HG03066 (cell line): ENCODE measurements around the gene IQCC.

Source experiments
- ATAC-seq: cut with Tn5 transposase; IDR thresholded peaks from one replicate; pipeline ENCODE4 v1.9.1; 2021; ENCODE audit warnings: low read depth; ENCODE audit not compliant: unreplicated experiment

IQCC gene

DNA sequence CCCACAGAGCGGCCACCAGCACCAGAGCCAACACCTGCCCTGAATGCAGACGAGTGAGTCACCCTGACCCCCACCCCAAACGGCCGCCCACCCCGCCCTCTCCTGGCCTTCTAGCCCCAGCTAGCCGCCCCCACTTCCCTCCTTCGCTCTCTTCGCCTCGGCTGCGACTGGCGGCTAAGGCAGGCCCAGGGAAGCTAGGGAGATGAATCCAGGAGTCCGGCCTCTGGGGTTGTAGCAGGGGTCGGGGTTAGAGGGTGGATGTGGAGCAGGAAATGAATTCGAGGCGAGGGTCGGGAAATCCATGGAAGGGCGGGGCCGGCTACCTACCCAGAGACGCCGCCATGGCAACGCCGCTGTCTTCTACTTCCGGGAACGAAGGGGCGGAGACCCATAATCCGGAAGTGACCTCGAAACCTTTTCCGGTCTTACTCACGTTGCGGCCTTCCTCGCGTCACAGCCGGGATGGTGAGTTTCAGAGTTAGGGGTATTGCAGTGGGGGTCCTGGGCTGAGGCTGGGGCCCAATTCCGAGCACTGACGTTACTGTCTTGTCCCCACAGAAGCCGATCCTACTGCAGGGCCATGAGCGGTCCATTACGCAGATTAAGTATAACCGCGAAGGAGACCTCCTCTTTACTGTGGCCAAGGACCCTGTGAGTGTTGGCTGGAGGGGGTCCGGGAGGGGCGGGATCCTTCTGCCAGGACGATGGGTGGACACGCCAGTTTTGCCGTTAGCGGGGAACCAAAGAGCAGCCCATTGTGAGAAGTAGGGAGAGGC lies 16.7 kb downstream of the IQCC start, which contains the start of the genes EIF3I and TMEM234:
TSS of gene EIF3I (plus strand) at position 428 of the 776 bp plus-strand sequence. CDS start at position 463, 35 bp downstream.
TSS of gene TMEM234 (minus strand) at position 374 of the 776 bp plus-strand sequence. CDS start at position 343, 31 bp downstream.
- ATAC-seq = peak; percentile 97

DNA sequence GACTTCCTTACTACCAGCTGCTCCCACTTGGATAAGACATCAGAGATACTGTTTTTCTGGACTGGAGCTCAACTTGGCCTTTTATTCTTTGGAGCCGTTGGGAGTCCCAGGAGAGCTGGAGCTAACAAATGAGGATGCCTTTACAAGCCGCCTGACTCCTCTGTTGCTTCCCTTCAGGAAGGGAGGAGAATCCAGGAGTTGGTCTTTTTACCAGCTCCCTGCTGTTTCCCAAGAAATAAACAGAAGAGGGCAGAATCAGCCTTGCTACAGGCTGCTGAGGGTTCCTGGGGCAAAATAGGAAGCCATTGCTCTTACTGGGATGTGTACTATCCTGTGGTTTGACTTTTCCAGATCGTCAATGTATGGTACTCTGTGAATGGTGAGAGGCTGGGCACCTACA lies 18.2 kb downstream of the IQCC start:
- no peak for ATAC-seq

DNA sequence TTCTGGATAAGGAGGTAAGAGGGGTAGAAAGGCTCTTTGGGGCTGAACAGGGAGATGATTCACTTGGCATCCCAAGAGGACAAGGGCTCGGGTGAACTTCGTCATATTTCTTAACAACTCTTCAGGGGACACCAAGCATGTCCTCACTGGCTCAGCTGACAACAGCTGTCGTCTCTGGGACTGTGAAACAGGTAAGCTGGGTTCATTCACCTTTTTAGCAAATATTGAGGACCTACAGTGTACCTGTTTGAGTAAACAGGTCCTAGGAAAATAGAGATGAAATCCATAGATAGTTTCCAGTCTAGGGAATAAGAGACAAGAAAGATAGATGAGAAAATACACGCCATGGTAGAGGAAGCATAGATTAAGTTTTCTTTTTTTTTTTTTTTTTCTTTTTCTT lies 18.8 kb downstream of the IQCC start:
- no peak for ATAC-seq

DNA sequence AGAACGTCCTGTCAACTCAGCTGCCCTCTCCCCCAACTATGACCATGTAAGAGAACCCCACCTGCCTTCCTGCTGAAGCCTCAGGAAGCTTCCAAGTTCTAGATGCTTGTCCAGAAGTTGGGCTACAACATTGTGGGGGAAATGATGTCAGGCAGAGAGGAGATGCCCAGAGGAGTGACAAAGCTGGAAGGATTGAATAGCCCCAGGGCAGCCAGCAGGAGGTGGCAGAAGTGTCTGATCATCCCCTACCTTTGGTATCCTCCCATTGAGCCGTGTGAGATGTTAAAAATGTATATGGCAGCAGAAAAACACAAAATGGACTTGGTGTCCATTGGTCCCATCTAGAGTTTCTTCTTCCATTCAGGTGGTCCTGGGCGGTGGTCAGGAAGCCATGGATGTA lies 23.3 kb downstream of the IQCC start:
- ATAC-seq = no peak

DNA sequence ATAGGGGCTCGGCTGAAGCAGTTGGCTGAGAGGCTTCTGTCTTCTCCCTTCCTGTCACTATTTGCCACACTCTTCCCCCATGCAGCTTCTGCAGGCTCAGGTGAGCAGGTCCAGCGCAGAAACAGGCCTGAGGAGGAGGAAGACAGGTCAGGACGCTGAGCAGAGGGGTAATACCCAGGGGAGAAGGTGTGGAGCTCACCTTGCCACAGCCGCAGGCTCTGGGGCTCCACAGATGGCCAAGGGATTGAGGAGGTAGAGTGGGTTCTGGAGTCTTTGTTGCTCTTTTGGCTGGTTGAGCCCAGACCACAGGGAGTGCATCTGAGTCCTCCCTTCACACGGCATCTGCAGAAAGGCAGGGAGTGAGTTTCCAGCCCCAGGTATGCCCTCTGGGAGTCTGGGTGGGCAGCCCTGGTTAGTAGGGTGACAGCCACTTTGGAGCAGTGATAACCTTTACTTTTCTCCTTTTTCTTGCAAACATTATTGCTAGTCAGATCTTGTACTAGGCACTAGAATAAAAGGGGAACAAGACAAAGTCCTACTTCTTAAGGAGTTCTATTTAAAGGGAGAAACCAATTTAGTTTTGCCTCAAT lies 26.5 kb downstream of the IQCC start:
- no peak for ATAC-seq

DNA sequence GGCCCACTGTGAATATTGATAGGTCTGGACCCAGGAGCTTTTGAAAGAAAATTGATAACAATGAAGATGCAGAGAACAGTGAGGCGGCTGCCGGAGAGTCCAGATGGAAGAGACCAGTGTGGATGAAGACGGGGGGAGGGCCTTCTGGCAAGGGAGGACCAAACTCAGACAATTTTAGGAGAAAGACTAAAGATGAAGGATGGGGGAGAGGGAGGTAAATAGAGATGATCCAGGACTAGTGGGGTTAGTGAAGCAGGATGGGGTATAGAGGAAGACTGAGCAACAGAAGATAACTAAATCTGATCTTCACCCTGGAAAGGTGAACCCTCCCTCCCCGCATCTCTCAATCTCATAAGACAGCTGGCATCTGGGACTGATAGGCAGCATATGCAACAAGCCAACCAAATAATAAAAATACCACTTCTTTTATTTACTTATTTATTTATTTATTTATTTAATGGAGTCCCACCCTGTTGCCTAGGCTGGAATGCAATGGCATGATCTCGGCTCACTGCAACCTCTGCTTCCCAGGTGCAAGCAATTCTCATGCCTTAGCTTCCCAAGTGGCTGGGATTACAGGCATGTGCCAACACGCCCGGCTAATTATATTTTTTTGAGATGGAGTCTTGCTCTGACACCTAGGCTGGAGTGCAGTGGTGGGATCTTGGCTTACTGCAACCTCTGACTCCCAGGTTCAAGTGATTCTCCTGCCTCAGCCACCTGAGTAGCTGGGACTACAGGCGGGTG lies 27.3 kb downstream of the IQCC start:
- no peak for ATAC-seq

DNA sequence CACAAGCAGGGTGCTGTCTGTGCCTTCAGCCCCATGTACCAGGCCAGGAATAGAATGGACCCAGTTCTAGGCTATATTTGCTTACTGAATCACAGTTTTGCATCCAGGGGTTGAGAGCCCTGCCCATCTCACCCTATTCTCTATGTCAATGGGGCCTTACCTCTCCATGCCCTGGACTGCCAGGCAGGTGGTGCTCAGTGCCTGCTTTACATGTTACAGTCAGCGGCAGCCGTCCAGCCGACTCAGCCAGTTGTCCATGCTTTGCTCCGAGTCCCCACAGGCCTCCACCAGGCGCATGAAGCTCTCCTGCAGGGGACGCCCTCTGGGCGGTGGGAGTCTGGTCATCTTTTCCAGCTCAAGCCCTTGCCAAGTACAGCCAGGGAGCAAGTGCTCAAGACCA lies 29.3 kb downstream of the IQCC start:
- ATAC-seq = no peak

DNA sequence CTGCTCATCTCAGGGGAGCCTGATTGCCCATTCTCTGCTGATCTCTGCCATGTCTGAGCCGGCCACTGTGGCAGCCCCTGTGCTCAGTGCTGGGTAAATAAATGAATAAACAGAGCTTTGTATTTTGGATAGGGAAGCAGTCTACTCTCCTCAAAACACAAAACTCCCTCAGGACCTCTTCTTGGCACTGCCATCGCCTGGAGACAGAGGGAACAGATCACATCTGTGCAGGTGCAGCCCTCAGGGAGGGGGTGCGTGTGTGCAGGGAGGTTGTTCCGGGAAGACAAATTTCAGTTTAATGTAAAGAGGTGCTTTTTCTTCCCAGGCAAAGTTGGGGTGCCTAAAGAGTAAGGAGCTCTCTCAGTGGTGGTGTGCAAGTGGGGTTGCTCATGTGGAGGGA lies 33.9 kb downstream of the IQCC start:
- no peak for ATAC-seq

DNA sequence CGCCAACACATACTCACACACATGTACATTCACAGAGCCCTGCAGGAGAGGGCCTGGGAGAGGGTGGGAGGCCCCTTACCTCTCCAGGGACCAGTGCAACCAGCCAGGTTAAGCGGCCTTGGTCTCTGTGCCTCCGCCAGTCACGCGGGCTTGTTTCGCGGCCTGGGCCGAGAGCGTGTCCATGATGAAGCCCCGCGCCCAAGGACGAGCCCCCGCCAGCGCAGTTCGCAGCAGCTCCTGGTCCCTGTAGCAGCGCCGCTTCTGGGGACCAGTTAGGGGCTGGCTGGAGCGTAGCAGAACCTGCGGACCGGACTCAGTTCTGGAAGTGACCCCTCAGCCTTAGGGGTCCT lies 34.3 kb downstream of the IQCC start:
- ATAC-seq = no peak

DNA sequence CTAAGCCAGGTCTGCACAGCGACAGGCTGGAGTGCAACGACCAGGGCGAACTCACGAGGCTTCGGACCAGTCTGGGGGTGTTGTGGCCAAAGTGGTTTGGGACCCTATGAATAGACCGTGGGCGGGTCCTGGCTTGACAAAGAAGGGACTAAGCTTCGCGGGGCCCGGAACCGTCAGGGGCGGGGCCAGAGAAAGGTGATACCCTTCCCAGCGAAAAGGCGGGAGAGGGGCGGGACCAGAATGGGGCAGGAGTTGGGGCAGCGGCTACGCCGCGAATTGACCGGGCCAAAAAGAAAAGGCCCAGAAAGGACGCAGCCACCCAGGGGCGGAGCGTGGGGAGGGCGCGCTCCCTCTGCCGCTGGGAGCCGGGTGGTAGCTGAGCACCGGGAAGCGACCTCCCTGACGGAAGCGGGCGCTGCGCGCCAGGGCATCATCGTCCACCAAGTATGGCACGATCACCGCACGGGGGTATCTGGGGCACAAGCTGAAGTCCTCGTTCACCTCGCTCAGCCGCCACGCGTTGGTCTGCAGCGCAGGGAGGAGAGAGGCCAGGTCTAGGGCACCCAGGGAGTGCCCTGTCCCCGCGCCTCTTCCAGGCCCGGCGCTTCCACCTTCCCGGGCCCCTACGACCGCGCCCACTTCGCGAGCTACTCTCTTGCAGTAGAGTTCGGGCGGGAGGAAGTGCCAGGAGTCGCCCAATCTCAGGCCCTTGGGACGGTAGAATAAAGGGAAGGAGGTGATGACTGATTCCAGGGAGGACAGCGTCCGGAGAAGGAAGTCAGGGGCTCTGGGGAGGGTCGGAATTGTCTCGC lies 34.9 kb downstream of the IQCC start:
- ATAC-seq = no peak

DNA sequence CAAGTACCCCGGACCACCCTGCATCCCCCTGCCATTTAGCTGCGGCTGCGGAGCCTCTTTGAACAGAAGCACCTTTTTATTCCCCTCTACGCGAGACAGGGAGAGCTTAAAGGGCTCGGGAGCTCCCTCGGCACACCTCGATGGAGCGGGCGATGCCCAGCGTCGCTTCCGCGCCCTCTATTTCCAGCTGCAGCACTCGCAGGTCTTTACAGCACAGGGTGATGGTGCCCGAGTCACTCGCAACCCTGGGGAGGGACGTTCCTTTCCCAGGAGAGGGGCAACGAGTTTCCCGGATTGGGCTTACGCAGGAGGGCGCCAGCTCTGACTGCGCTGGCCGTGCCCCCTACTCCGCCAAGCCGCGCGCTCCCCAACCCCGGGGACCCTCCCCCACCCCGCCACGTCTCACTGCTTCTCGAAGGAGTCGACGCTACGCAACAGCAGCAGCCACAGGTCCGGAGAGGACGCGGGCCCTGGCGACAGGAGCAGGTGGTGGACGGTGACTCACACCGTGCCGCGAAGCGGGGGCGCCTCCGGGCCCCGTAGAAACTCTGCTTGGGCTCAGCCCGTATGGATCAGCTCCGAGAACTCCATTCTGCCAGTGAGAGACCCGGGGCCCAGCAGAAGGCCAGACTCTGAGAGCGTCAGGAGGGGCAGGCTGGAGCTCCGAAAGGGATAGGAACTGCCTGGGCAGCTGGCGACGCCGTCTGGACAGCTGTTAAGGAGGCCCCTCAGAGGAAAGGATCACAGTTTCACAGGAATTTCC lies 35.7 kb downstream of the IQCC start:
- no peak for ATAC-seq

DNA sequence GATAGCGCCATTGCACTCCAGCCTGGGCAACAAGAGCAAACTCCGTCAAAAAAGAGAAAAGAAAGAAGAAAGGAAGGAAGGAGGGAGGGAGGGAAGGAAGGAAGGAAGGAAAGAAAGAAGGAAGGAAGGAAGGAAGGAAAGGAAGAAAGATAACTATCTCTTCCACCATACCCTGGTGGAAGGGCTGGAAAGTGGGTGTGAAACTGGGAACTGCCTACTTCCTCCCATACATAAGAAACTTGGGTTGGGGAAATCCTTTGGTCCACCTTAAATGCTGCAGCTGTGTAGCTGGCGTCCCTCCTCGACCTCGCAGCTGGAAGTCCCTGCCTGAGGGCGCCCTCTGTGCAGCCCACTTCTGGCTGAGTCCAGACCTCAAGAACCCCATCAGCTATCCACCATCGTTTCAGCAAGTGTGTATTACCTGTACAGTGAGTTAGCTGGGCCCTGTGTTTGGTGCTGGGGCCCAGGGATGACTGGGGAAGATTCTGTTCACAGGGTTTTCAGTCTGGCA lies 36.9 kb downstream of the IQCC start:
- no peak for ATAC-seq

DNA sequence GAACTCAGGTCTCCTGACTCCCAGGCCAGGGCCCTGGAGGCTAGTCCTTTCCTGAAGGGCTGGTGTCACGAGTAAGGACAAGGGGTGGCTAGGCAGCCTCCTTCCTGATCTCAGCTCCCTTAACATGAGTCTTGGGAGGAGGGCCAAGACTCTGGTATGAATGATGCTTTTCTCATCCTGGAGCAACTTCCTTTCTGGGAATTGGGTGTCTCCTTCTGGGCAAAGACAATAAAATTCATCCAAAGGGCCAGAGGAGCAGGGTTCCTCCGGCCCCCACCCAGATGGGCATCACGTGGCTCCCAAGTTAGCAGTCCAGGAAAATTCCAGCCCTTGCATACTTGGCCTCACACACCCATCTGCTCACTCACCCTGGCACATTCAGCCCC lies 41.4 kb downstream of the IQCC start, which contains the start of gene FAM167B:
TSS of gene FAM167B (plus strand) at position 335 of the 386 bp plus-strand sequence. CDS start 200 bp downstream, outside the sequence.
- ATAC-seq = no peak

DNA sequence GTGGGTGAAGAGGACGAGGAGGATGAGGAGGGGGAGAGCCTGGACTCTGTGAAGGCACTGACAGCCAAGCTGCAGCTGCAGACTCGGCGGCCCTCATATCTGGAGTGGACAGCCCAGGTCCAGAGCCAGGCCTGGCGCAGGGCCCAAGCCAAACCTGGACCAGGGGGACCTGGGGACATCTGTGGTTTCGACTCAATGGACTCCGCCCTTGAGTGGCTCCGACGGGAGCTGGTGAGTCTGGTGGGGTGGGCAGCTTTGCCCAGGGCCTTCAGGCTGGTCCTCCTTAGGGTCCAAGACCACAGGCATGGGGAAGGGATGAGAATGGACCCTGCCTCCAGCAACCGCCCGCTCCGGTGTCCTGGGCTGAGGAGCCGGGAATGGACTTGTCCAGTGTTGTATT lies 42.0 kb downstream of the IQCC start:
- no peak for ATAC-seq

DNA sequence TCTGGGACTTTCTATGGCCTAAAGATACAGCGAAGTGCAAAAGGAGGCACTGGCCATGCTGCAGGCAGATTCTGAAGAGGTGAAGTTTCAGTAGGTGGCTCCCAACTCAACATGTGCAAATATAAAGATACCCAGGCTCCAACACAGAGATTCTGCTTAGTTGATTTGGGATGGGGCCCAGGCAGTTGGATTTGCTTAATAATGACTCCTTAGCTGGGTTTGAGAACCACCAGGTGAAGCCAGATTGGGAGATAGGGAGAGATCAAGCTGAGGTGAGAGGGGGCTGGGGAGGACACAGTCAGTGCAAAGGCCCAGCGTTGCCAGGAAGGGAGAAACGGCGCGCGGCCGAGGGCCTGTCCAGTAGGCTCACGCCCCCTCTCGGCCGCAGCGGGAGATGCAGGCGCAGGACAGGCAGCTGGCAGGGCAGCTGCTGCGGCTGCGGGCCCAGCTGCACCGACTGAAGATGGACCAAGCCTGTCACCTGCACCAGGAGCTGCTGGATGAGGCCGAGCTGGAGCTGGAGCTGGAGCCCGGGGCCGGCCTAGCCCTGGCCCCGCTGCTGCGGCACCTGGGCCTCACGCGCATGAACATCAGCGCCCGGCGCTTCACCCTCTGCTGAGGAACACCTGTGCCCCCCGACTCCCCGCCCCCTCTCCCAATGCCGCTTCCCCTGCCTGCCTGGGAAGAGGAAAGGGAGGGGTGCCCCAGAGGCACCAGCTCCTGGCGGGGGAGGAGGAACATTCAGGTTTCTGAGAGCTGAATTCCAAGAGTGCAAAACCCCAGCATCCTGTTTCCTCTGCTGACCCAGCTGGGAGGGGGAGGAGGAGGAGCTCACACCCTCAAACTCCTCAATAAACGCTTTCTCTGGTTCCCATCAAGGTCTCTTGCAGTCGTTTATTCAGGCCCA lies 42.8 kb downstream of the IQCC start:
- ATAC-seq = no peak

DNA sequence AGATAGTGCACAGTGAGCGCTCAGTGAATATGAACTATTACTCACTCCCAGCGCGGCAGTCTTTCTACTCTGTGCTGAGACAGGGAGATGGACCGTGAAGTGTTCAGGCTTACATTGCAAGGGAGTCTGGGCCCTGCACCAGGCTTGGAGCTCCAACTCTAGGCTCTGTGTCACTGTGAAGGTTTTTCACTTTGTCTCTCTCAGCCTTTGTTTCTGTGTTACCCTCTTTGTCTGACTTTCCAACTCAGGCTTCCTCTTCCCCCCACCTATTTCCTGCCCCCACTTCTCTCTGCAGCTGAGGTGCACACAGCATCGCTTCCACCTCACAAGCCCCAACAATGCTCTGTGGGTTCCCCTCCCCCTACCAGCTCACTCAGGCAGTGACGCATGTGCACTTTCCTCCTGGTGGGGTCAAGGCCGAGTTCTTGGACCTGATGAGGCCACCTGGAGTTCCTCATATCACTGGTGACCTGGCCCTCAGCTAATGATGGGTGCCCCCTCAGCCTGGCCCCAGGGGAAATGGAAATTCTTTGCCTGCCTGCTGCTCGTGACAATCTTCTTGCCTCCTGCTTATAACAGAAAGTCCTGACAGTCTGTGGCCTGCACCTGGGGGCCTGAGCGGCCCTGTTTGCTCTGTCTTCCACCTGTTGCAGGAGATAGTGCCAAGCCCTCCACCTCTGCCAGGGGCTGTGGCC lies 44.5 kb downstream of the IQCC start:
- ATAC-seq = peak; percentile 54

DNA sequence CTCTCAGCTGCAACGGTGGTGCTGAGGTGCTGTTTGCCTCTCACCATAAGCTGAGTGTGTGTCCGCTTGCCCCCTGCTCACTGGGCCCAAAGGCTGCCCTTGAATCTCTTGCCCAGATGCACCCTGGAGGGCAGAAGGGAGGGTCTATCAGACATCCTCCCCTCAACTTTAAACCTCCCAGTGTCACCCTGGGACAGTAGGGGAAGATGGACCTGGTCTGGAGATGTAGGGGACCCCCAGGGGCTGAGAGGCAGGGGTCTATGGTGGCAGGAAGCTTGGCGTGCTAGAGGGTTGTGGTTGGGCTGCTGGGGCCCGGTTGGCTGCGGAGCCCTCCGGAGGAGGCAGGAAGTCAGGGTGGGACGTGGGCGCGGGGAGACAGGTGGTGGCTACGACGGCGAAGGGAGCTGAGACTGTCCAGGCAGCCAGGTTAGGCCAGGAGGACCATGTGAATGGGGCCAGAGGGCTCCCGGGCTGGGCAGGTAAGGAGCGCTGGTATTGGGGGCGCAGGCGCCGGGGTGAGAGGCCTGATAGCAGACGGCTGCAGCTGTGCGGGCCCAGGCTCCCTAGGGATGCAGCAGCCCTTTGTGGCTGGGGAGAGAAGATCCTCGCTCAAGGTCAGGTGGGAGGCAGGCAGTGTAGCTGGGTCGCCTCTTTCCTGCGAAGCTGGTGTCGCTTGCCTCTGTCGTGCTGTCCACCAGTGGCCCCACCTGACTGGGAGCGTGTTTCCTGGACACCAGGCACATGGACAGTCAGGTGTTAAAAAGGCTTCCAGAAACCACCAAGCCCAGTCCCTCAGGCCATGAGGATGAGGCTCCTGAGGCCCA lies 45.6 kb downstream of the IQCC start, which contains the start of gene LCK:
TSS of gene LCK (plus strand) at position 373 of the 824 bp plus-strand sequence. CDS start 23,065 bp downstream, outside the sequence.
- ATAC-seq = no peak
